Activated T-cell treated with anti-CD3 and anti-CD28 coated beads for 24 hours (primary cell): ENCODE data around the gene FBLN5.
"Not testable (repeated sequence)": the region's sequence is repeated elsewhere in the genome, so short reads cannot be mapped to it uniquely, and the experiment has no call there.

Experiments
- DNase-seq: peaks from one replicate; pipeline ENCODE4 v3.0.0-alpha.2; 2020; ENCODE audit warnings: low read depth

The FBLN5 gene

GRCh38 chr14:91866061-91866460, 81.4 kb downstream of the FBLN5 start:
- DNase-seq, result no peak

GRCh38 chr14:91862417-91862816, 85.1 kb downstream of the FBLN5 start:
- no peak for DNase-seq

- no peak for DNase-seq
Observed at GRCh38 chr14:91861091-91861490, 86.4 kb downstream of the FBLN5 start.

GRCh38 chr14:91860238-91860637, 87.3 kb downstream of the FBLN5 start:
- DNase-seq, result no peak

GRCh38 chr14:91858536-91859275, 88.8 kb downstream of the FBLN5 start:
- DNase-seq, result no peak

GRCh38 chr14:91857614-91858013, 89.9 kb downstream of the FBLN5 start:
- no peak for DNase-seq

GRCh38 chr14:91854327-91854934, 93.1 kb downstream of the FBLN5 start:
- no peak for DNase-seq

GRCh38 chr14:91851563-91851962, 95.9 kb downstream of the FBLN5 start:
- DNase-seq, result no peak

- DNase-seq, result no peak
Observed at GRCh38 chr14:91848504-91849001, 98.9 kb downstream of the FBLN5 start.

- no peak for DNase-seq
Observed at GRCh38 chr14:91847693-91848092, 99.8 kb downstream of the FBLN5 start.

GRCh38 chr14:91845652-91846051, 101.8 kb downstream of the FBLN5 start:
- DNase-seq, result no peak

- DNase-seq, result not testable (repeated sequence)
Observed at GRCh38 chr14:91845056-91845455, 102.4 kb downstream of the FBLN5 start.

- DNase-seq, result no peak
Observed at GRCh38 chr14:91844029-91844428, 103.5 kb downstream of the FBLN5 start.

- DNase-seq, result no peak
Observed at GRCh38 chr14:91843437-91843836, 104.1 kb downstream of the FBLN5 start.

- DNase-seq, result no peak
Observed at GRCh38 chr14:91841065-91841464, 106.4 kb downstream of the FBLN5 start.

- DNase-seq, result no peak
Observed at GRCh38 chr14:91839749-91840148, 107.7 kb downstream of the FBLN5 start.

GRCh38 chr14:91837076-91837475, 110.4 kb downstream of the FBLN5 start:
- no peak for DNase-seq

- peak; percentile 81 for DNase-seq
Observed at GRCh38 chr14:91835920-91836843, 111.3 kb downstream of the FBLN5 start.

- DNase-seq, result no peak
Observed at GRCh38 chr14:91835197-91835919, 112.1 kb downstream of the FBLN5 start.

GRCh38 chr14:91834571-91834970, 112.9 kb downstream of the FBLN5 start:
- DNase-seq, result no peak

- DNase-seq, result no peak
Observed at GRCh38 chr14:91831337-91831736, 116.2 kb downstream of the FBLN5 start.

GRCh38 chr14:91830777-91831176, 116.7 kb downstream of the FBLN5 start:
- no peak for DNase-seq
